ENCODE measurements around the gene SLC30A2. TPM values are rescaled to one million over a fixed set of nuclear protein-coding genes. Genes with fewer than 3 reads are reported as not detected.

SLC30A2 gene
- polyA plus RNA-seq, result 0.28 and 0.46 TPM in 2 replicates
- 0.49 TPM in 1 of 2 replicates, not detected in the other for polyA minus RNA-seq

GRCh38 chr1:26045722-26046245 lies at the start of gene SLC30A2:
Gene SLC30A2, minus strand, starts transcription at chr1:26046118. Its CDS starts 222 bp downstream, at chr1:26045896.
- H3K27me3 ChIP-seq (ENCODE audit: insufficient read depth, low read depth, low read length), result peaks cover 62% of the 10 kb centered on the region
- H3K36me3 ChIP-seq (ENCODE audit: insufficient read depth, low read length), result no peaks in the 10 kb centered on the region
- no peaks in the 10 kb centered on the region for H3K79me2 ChIP-seq (replicated peaks; ENCODE audit: insufficient read depth, low read length)
- no peak within 1 kb of the TSS for H3K9ac ChIP-seq (ENCODE audit: low read length)
- peak within 1 kb of the TSS; percentile 51 for H3K4me3 ChIP-seq (ENCODE audit: low read length)
- no peaks in the 10 kb centered on the region for H3K9me2 ChIP-seq (ENCODE audit: insufficient read depth, low read length)
- no peak within 1 kb of the TSS for H2AFZ ChIP-seq (ENCODE audit: low read depth, low read length)
- H3K27ac ChIP-seq (ENCODE audit: low read length), result no peak within 1 kb of the TSS
- no peaks in the 10 kb centered on the region for H3K9me3 ChIP-seq (ENCODE audit: low read length)
- H4K20me1 ChIP-seq (ENCODE audit: insufficient read depth), result no peaks in the 10 kb centered on the region
- H3K4me2 ChIP-seq (ENCODE audit: low read length), result no peak within 1 kb of the TSS
- TF ChIP-seq EZH2 (IDR thresholded peaks at IDR 0.05; ENCODE audit: borderline replicate concordance, insufficient read depth, low read length, poor library complexity, severe bottlenecking) (peak; percentile 84), RAD21 (conservative IDR thresholded peaks at IDR 0.05) (no peak), CTCF (IDR thresholded peaks at IDR 0.05; ENCODE audit: poor library complexity, severe bottlenecking) (peak; percentile 20), EP300 (conservative IDR thresholded peaks at IDR 0.05; ENCODE audit: poor library complexity, severe bottlenecking) (no peak), MXI1 (conservative IDR thresholded peaks at IDR 0.05; ENCODE audit: poor library complexity, severe bottlenecking) (no peak), TAF1 (IDR thresholded peaks at IDR 0.05; ENCODE audit: low read depth) (no peak), REST (IDR thresholded peaks at IDR 0.05; ENCODE audit: borderline replicate concordance) (no peak), SMC3 (conservative IDR thresholded peaks at IDR 0.05; ENCODE audit: poor library complexity) (no peak), POLR2AphosphoS5 (IDR thresholded peaks at IDR 0.05) (peak; percentile 13)
- no peaks in the 10 kb centered on the region for H3F3A ChIP-seq (ENCODE audit: insufficient read depth, low read length, poor library complexity, severe bottlenecking)

- Histone ChIP-seq H3K9ac (ENCODE audit: low read length) (no peak overlapping the region), H4K20me1 (ENCODE audit: insufficient read depth) (no peaks in the 10 kb centered on the region), H3K79me2 (replicated peaks; ENCODE audit: insufficient read depth, low read length) (no peaks in the 10 kb centered on the region), H3F3A (ENCODE audit: insufficient read depth, low read length, poor library complexity, severe bottlenecking) (no peaks in the 10 kb centered on the region), H2AFZ (ENCODE audit: low read depth, low read length) (no peak overlapping the region), H3K36me3 (ENCODE audit: insufficient read depth, low read length) (no peaks in the 10 kb centered on the region), H3K4me3 (ENCODE audit: low read length) (no peak overlapping the region), H3K27ac (ENCODE audit: low read length) (no peak overlapping the region), H3K9me2 (ENCODE audit: insufficient read depth, low read length) (no peaks in the 10 kb centered on the region), H3K27me3 (ENCODE audit: insufficient read depth, low read depth, low read length) (no peaks in the 10 kb centered on the region), H3K4me2 (ENCODE audit: low read length) (no peak overlapping the region), H3K9me3 (ENCODE audit: low read length) (no peaks in the 10 kb centered on the region)
- no peak for TF ChIP-seq REST (IDR thresholded peaks at IDR 0.05; ENCODE audit: borderline replicate concordance)
- no peak for TF ChIP-seq SMC3 (conservative IDR thresholded peaks at IDR 0.05; ENCODE audit: poor library complexity)
- TF ChIP-seq TAF1 (IDR thresholded peaks at IDR 0.05; ENCODE audit: low read depth), result no peak
- no peak for TF ChIP-seq EZH2 (IDR thresholded peaks at IDR 0.05; ENCODE audit: borderline replicate concordance, insufficient read depth, low read length, poor library complexity, severe bottlenecking)
- no peak for TF ChIP-seq MXI1 (conservative IDR thresholded peaks at IDR 0.05; ENCODE audit: poor library complexity, severe bottlenecking)
- TF ChIP-seq CTCF (IDR thresholded peaks at IDR 0.05; ENCODE audit: poor library complexity, severe bottlenecking), result no peak
- no peak for TF ChIP-seq EP300 (conservative IDR thresholded peaks at IDR 0.05; ENCODE audit: poor library complexity, severe bottlenecking)
- TF ChIP-seq RAD21 (conservative IDR thresholded peaks at IDR 0.05), result no peak
- TF ChIP-seq POLR2AphosphoS5 (IDR thresholded peaks at IDR 0.05), result no peak
Measured at GRCh38 chr1:26094677-26095383, 48.9 kb upstream of the SLC30A2 start.
